Kidney epithelial cell (primary cell): ENCODE results near the gene HP1BP3. TPM values are rescaled to one million over a fixed set of nuclear protein-coding genes. Genes with fewer than 3 reads are reported as not detected.

Source experiments
- DNase-seq: peaks from one replicate; pipeline ENCODE4 v3.0.0-alpha.2; 2010; ENCODE audit warnings: low read depth
- H3K27me3 ChIP-seq: 2 replicates; pipeline ENCODE4 v1.6.0; 2011; ENCODE audit warnings: low read length; ENCODE audit not compliant: control insufficient read depth, insufficient read depth
- H3K36me3 ChIP-seq: 2 replicates; pipeline ENCODE4 v1.5.1; 2011; ENCODE audit warnings: low read length; ENCODE audit not compliant: control insufficient read depth, insufficient read depth
- H3K4me3 ChIP-seq: 2 replicates; pipeline ENCODE4 v1.5.1; 2011; ENCODE audit warnings: low read depth, mild to moderate bottlenecking, control low read depth, low read length
- CTCF ChIP-seq: IDR thresholded peaks from 2 replicates; pipeline ENCODE4 v1.5.1; 2011; ENCODE audit warnings: mild to moderate bottlenecking, moderate library complexity, low read length, control low read depth, inconsistent platforms; ENCODE audit not compliant: insufficient read depth, poor library complexity, severe bottlenecking
- total RNA-seq: library from RNA; depleted of rRNA; stranded (reverse); fragments of >200 nt; gene quantifications from 2 replicates; pipeline ENCODE4 v1.2.3, GENCODE V29; 2015

HP1BP3 gene
- total RNA-seq, 1 donor from 2014 or later: 122 TPM

- no peaks in the 10 kb centered on the region for H3K27me3 ChIP-seq
- no peaks in the 10 kb centered on the region for H3K36me3 ChIP-seq
- TF ChIP-seq CTCF: no peak
- H3K4me3 ChIP-seq: no peak overlapping the region
- no peak for DNase-seq
These were observed 63.4 kb downstream of the HP1BP3 start for GRCh38 chr1:20723537-20724363.

- TF ChIP-seq CTCF: no peak
- no peaks in the 10 kb centered on the region for H3K27me3 ChIP-seq
- DNase-seq: no peak
- H3K4me3 ChIP-seq: no peak overlapping the region
- no peaks in the 10 kb centered on the region for H3K36me3 ChIP-seq
These were observed 64.0 kb downstream of the HP1BP3 start for GRCh38 chr1:20723159-20723536.

- Histone ChIP-seq H3K4me3 (no peak overlapping the region), H3K36me3 (no peaks in the 10 kb centered on the region), H3K27me3 (no peaks in the 10 kb centered on the region)
- DNase-seq: no peak
- TF ChIP-seq CTCF: no peak
These were observed 65.7 kb downstream of the HP1BP3 start for GRCh38 chr1:20721117-20722061.

GRCh38 chr1:20720631-20721091, 66.4 kb downstream of the HP1BP3 start:
- H3K4me3 ChIP-seq: no peak overlapping the region
- no peak for DNase-seq
- H3K36me3 ChIP-seq: no peaks in the 10 kb centered on the region
- TF ChIP-seq CTCF: no peak
- no peaks in the 10 kb centered on the region for H3K27me3 ChIP-seq

- no peak for DNase-seq
- H3K4me3 ChIP-seq: no peak overlapping the region
- TF ChIP-seq CTCF: no peak
- no peaks in the 10 kb centered on the region for H3K36me3 ChIP-seq
- no peaks in the 10 kb centered on the region for H3K27me3 ChIP-seq
These were observed 67.1 kb downstream of the HP1BP3 start for GRCh38 chr1:20719871-20720620.
